KOPT-K1 (cell line): Measurements from ENCODE around the gene ROR2.
"Not testable (repeated sequence)": the region's sequence is repeated elsewhere in the genome, so short reads cannot be mapped to it uniquely, and the experiment has no call there.

ENCODE experiments used
- H3K27ac ChIP-seq: fragments of 200-600 bp; sonication (generic); 2 replicates; pipeline ENCODE4 v1.5.1; 2016; ENCODE audit warnings: antibody characterized with exemption, mild to moderate bottlenecking, low read depth, low read length; ENCODE audit not compliant: poor library complexity, severe bottlenecking
- H3K36me3 ChIP-seq: fragments of 200-600 bp; sonication (generic); 2 replicates; pipeline ENCODE4 v1.5.1; 2017; ENCODE audit warnings: antibody characterized with exemption, mild to moderate bottlenecking, low read length, moderate library complexity; ENCODE audit not compliant: insufficient read depth
- H3K9me3 ChIP-seq: fragments of 200-600 bp; sonication (generic); 2 replicates; pipeline ENCODE4 v1.5.1; 2017; ENCODE audit warnings: antibody characterized with exemption, low read length, mild to moderate bottlenecking; ENCODE audit not compliant: insufficient read depth, poor library complexity, severe bottlenecking

Gene ROR2

DNA sequence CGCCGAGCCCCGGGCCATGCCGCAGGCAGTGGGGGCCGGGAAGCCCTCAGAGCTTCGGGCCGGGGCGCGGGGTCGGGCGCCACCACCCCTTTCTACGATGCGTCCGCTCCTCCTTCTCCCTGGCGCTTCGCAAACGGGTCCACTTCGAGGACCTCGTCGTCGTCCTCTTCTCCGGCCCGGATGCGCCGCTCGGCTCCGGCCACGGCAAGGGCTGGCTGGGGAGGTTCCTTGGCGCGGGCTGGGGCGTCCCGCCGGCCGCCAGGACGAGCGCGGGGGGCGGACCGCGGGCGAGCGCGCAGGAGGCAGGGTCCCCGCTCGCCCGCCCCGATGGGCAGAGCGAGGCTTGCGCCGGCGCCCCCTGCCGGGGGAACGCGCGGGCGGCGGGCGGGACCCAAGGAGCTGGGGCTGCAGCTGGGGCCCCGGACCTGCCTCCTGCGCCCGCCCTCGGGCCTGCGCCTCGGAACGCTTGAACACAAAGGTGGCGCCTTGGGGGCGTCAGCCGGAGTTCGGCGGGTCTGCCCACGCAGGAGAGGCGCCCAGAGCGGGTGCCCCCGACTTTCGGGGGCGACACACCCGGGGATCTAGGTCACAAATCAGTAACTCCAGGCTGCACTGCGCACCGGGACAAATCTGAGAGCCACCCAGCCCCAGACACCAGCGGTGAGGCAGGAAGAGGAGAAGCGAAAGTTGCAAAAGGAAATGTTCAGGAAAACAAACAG is at the start of gene ROR2:
Gene ROR2 (minus strand): TSS at position 283 of the 719 bp plus-strand sequence.
- Histone ChIP-seq H3K9me3 (no peaks in the 10 kb centered on the region), H3K27ac (no peak within 1 kb of the TSS), H3K36me3 (no peaks in the 10 kb centered on the region)

DNA sequence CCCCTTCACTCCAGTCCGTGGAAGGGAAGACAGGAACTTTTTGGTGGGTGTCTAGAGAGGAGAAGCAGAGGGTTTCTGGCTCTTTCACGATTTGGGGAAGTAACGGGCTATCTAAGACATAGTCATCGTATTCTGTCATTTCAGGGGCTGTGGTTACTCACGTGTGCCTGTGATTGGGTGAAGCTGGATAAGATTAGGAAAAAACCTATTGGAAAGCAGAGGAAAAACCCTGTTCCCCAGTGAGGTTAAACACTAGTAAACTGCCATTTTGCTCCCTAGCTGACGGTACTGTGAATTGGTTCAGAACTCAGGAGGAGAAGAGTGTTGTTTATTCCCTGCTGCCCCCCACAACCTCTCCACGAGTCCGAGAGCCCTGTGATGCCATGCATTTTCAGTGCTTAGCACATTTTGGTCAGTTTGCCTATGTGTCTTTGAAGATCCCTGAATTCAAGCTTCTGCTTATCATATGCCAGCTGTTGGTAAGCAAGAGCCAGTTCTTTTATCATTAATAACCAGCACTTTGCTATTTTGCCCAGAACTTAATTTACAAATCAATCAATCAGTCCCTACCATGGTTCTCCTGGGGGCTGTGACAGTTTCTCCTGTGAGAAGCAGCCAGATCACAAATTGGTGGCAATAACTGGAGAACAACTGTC is 45.1 kb upstream of the ROR2 start:
- H3K36me3 ChIP-seq = no peaks in the 10 kb centered on the region
- no peaks in the 10 kb centered on the region for H3K9me3 ChIP-seq
- no peak overlapping the region for H3K27ac ChIP-seq

DNA sequence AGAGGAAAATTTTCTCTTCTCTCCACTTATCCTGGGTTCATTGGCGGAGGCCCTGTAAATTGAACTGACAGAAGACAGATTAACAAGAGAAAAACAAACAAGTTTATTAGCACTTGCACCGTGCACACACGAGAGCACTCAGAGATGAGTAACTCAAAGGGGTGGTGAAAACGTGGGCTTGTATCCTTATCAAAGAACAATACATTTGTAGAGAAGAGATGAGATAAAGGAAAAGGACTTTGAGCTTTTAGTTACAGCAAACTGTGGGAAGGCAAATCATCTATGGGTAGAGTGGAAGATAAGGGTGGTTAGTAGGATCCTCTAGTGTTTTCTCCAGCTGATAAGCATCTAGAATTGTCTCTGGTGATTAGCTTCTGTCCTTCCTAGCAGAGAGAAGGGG is 44.4 kb upstream of the ROR2 start:
- no peak overlapping the region for H3K27ac ChIP-seq
- no peaks in the 10 kb centered on the region for H3K36me3 ChIP-seq
- H3K9me3 ChIP-seq = no peaks in the 10 kb centered on the region

DNA sequence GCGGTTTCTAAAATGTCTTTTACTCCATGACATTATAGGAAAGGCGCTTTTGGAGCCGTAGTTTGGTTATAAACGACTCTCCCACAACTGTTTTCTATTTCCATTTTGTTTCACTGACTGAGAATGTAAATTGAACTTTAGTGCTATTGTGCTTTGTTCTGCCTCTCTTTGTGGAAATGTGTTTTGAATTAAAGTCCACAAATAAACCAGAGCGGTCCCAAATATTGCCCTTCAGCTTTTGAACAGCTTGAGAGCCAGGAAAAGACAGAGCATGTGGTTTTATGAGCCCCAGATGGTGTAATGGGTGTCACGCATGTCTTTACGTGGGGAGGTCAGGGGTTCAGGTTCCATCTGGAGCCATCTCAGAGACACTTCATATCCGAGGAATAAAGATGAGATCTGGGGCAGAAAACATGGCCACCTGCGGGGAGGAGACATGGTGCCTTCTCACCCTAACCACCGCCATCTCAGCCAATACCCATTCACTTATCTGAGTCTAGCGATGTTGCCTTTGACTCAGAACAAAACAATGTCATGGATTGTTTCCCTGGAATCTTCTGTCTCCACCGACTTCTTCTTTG is 42.5 kb upstream of the ROR2 start:
- Histone ChIP-seq H3K9me3 (no peaks in the 10 kb centered on the region), H3K36me3 (no peaks in the 10 kb centered on the region), H3K27ac (no peak overlapping the region)

DNA sequence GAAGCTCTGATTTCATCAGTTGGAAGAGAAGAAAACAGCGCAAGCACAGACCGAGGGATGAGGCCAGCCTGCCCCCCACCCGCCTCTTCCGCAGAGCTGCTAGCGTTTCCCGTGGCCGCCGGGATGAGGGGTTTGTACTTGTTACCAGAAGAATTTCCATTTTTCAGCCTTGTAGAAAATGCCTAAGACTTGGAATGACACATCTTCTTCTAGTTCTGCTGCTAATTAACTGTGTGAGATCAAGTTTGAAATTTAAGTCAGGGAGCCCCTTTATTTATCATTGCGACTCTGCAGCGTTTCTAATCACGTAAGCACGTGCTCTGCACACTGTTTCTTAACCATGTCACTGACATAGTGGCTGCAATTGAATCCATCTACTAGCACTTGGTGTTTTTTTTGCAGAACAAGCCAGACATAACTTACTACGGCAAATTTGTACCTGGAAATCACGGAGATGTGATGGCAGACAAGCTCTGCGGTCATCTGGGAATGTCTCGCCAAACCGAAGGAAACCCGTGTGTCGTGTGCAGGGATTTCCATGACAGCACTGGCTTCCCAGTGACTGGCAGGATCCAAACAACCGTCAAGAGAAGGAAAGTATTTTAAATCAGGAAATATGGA is 41.8 kb upstream of the ROR2 start:
- H3K36me3 ChIP-seq = no peaks in the 10 kb centered on the region
- no peaks in the 10 kb centered on the region for H3K9me3 ChIP-seq
- H3K27ac ChIP-seq = no peak overlapping the region

DNA sequence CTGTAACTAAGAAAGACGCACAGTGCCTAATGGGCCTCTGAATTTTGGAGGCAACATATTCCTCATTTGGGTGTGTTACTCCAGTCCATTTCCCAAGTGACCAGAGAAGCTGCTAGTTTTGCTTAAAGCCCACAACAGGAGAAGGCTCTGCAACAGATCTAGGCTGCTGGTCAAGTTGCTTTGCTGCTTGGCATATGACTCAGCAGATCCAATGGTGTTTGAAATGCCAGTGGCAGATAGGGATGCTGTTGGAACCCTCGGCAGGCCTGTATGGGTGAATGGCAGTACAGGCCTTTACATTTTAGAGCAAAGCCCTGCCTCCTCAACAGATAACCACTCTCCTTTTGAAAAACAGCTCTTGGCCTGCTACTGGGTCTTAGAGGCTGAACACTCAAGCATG is 36.2 kb upstream of the ROR2 start:
- no peaks in the 10 kb centered on the region for H3K36me3 ChIP-seq
- peaks cover 5% of the 10 kb centered on the region for H3K9me3 ChIP-seq
- H3K27ac ChIP-seq = no peak overlapping the region

DNA sequence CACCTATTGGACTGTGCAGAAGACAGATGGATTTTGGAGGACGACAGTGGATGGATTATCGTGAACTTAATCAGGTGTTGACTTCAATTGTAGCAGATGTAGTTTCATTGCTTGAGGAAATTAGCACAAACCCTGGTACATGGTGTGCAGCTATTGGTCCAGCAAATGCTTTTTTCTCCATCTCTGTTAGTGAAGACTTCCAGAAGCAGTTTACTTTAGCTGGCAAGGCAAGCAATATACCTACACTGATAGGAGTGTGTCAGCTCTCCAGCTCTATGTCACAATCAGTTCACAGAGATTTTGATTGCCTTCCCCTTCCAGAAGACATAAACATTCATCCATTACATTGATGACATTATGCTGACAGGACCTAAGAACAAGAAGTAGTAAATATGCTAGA is 35.7 kb upstream of the ROR2 start:
- Histone ChIP-seq H3K27ac (no peak overlapping the region), H3K9me3 (peaks cover 9% of the 10 kb centered on the region), H3K36me3 (no peaks in the 10 kb centered on the region)

DNA sequence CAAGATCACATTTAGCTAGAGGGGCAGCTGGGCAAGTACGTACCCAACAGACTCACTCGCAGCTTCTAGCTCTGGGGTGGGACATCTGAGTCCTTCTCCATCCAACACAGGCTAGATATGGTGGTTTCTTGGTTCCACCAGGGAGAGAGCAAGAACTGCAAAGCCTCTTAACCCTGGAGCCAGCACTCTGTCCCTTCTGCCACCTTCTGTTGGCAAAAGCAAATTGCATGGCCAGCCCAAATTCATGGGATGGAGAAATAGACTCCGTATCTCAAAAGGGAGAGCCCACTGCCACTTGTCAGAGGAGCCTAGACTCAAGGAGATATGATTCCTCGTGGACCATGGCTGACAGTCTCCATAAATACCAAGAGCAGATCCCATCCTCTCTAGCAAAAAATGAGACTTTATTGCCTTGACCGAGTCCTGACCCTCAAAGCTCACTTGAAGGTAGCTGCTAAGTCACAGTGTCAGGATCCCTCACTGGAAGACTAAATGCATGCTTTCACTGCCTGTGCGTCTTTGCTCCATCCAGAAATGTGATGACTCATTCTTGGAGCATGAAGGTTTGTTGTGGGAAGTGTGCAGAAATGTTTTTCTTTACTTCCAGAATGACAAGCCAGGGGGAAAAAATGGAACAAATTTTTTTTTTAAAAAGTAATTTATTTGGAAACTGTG is 28.8 kb upstream of the ROR2 start:
- Histone ChIP-seq H3K36me3 (no peaks in the 10 kb centered on the region), H3K9me3 (peaks cover 9% of the 10 kb centered on the region), H3K27ac (no peak overlapping the region)

DNA sequence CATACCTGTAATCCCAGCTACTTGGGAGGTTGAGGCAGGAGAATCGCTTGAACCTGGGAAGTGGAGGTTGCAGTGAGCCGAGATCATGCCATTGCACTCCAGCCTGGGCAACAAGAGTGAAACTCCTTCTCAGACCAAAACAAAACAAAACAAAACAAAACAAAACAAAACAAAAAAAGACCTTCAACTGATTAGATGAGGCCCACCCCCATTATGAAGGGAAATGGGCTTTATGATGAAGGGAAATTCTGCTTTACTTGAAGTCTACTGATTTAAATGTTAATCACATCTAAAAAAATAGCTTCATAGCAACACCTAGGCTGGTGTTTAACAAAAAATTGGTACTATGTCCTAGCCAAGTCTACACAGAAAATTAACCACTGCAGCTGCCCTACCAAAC is 25.2 kb upstream of the ROR2 start:
- not testable (repeated sequence) for H3K9me3 ChIP-seq, H3K36me3 ChIP-seq, H3K27ac ChIP-seq

DNA sequence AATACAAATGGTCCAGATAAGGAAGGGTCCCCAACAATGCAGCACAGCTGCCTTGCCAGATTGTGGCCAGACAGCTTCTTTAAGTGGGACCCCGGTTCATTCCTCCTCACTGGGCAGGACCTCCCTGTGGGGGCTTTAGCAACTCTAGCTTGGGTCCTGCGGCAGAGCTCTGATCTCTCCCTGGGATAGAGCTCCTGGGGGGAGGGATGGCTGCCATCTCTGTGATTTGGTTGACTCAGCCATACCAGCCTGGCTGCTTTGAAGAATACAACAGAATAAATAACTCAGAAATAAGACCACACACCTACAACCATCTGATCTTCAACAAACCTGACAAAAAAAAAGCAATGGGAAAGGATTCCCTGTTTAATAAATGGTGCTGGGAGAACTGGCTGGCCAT is 22.7 kb upstream of the ROR2 start:
- Histone ChIP-seq H3K36me3 (no peaks in the 10 kb centered on the region), H3K27ac (no peak overlapping the region), H3K9me3 (no peaks in the 10 kb centered on the region)

DNA sequence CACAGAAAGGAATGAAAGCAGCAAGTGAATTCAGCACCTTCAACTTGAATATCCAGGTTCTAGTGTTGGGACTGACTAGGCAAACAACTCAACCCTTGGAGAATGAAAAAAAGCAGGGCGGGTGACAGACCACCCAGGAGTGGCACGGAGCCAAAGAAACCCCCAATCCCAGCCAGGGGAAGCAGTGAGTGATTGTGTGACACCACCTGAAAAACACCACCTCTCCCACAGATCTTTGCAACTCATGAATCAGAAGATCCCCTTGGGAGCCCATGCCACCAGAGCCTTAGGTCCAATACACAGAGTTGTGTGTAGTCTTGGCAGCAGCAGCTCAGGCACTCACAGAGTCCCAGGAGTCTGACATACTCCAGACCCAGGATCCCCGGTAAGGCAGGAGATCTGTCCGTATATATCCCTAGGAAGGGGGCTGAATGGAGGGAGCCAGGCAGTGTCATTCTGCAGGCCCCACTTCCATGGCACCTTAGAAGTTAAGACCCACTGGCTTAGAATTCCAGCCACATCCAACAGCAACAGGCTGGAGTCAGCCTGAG is 22.1 kb upstream of the ROR2 start:
- no peaks in the 10 kb centered on the region for H3K9me3 ChIP-seq
- no peaks in the 10 kb centered on the region for H3K36me3 ChIP-seq
- H3K27ac ChIP-seq = no peak overlapping the region

DNA sequence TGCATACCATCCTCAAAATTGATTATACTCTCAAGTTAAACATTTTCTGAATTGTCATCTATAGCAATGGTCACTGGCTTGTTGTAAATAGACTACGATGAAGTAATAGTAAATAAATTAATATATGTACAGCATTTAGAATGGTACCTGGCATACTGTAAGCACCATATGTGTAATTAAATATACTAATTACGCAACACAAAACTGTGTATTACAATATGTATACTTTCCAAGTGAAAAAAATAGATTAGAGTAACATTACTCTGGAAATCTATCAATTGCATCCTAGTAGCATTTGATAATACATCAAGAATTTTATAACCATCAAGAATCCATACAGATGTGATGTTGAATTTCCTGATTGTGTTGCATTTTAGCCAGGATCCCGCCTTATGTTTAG is 17.2 kb upstream of the ROR2 start:
- no peaks in the 10 kb centered on the region for H3K9me3 ChIP-seq
- no peak overlapping the region for H3K27ac ChIP-seq
- no peaks in the 10 kb centered on the region for H3K36me3 ChIP-seq

DNA sequence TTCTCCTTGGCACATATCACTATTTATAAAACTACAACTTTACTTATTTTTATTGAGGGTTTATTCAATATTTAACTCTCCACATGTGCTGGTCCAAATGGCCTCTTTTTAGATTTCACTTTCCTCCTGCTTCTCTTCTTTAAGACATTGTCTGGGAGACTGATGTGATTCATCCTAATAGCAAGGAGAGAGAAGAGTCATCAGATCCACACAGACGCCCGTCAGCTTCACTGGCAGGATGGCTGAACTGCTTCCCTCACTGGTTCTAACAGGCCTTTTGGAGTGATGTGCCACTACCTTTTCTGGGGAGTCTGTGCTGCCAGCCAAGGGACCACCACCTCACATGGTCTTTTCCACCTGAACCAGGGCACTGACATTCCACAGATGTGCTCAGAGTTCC is 16.5 kb upstream of the ROR2 start:
- H3K27ac ChIP-seq = no peak overlapping the region
- no peaks in the 10 kb centered on the region for H3K9me3 ChIP-seq
- H3K36me3 ChIP-seq = no peaks in the 10 kb centered on the region

DNA sequence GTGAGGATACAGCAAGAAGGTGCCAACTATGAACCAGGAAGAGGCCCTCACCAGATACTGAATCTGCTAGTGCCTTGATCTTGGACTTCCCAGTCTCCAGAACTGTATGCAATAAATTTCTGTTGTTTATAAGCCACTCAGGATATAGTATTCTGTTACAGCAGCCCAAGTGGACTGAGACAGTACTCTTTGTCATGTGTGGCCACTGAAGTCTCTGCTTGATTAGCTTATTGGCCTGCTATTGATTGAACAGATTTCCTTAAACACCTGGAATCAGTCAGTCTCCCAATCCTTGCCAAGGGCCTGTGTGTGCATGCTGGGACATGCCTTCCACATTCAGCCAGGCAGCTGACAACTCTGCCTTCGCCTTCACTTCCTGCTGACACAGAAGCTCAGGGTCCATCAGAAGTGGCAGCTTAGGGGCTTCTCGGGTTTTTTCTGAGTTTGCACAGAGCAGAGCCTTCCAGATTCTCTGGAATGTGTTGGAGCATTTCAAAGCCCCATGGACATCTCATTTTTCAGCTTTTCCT is 13.7 kb upstream of the ROR2 start:
- no peak overlapping the region for H3K27ac ChIP-seq
- no peaks in the 10 kb centered on the region for H3K36me3 ChIP-seq
- no peaks in the 10 kb centered on the region for H3K9me3 ChIP-seq

DNA sequence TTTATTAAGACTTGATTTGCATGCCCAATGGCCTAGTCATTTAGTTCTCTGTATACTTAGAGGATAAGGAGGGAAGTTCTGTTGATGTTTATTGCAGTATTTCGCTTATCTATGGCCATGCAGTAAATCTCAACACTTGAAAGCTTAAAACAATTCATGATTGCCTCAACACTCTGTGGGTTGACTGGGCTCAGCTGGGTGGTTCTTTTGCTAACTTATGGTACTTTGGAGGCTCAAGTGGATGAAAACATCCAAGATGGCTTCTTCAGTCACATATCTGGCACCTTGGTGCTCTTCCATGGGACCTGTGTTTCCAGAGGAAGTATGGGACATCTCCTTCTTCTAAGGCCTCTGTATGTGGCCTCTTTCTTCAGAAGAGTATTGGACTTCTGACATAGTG is 10.3 kb upstream of the ROR2 start:
- Histone ChIP-seq H3K36me3 (no peaks in the 10 kb centered on the region), H3K9me3 (no peaks in the 10 kb centered on the region), H3K27ac (no peak overlapping the region)
